ENCODE results near the gene TRIO.

- TF ChIP-seq POLR2AphosphoS5 (IDR thresholded peaks at IDR 0.05), result no peak
- TF ChIP-seq, protein P1, sequence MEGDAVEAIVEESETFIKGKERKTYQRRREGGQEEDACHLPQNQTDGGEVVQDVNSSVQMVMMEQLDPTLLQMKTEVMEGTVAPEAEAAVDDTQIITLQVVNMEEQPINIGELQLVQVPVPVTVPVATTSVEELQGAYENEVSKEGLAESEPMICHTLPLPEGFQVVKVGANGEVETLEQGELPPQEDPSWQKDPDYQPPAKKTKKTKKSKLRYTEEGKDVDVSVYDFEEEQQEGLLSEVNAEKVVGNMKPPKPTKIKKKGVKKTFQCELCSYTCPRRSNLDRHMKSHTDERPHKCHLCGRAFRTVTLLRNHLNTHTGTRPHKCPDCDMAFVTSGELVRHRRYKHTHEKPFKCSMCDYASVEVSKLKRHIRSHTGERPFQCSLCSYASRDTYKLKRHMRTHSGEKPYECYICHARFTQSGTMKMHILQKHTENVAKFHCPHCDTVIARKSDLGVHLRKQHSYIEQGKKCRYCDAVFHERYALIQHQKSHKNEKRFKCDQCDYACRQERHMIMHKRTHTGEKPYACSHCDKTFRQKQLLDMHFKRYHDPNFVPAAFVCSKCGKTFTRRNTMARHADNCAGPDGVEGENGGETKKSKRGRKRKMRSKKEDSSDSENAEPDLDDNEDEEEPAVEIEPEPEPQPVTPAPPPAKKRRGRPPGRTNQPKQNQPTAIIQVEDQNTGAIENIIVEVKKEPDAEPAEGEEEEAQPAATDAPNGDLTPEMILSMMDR (IDR thresholded peaks at IDR 0.05), result no peak
- no peak for TF ChIP-seq POLR2A (IDR thresholded peaks at IDR 0.05)
Observed at GRCh38 chr5:14509556-14509955, 366.4 kb downstream of the TRIO start.

All from transverse colon (tissue), 4 donors.